Right atrium auricular region (tissue), 2 donors: ENCODE measurements around the gene HSPH1. TPM values are rescaled to one million over a fixed set of nuclear protein-coding genes. Genes with fewer than 3 reads are reported as not detected.

Experiments
- DNase-seq: peaks from one replicate; pipeline ENCODE4 v3.0.0-alpha.2; 2019; ENCODE audit warnings: low spot score
- H3K27ac ChIP-seq, 2 donors: fragments of 200-600 bp; sonication (generic); 1 replicate in 1 of 2; 2 replicates in 1 of 2; pipeline ENCODE4 v1.5.1; 2016 to 2019
- H3K27me3 ChIP-seq, 2 donors: fragments of 200-600 bp; sonication (generic); one replicate each; pipeline versions ENCODE4 v1.5.1 to v1.6.0; 2017 to 2019
- H3K36me3 ChIP-seq: fragments of 200-600 bp; sonication (generic); one replicate; pipeline ENCODE4 v1.5.1; 2016
- H3K4me1 ChIP-seq, 2 donors: fragments of 200-600 bp; sonication (generic); one replicate each; pipeline versions ENCODE4 v1.5.1 to v1.6.0; 2017 to 2019
- H3K4me3 ChIP-seq, 2 donors: fragments of 200-600 bp; sonication (generic); 1 replicate in 1 of 2; 2 replicates in 1 of 2; pipeline ENCODE4 v1.5.1; 2017 to 2019; ENCODE audit warnings: mild to moderate bottlenecking in 1 of 2, moderate library complexity in 1 of 2
- H3K9me3 ChIP-seq, 2 donors: fragments of 200-600 bp; sonication (generic); one replicate each; pipeline ENCODE4 v1.5.1; 2019
- total RNA-seq, 2 donors: library from RNA; depleted of rRNA; stranded (reverse); fragments of >200 nt; gene quantifications; one replicate each; pipeline ENCODE4 v1.1.0, GENCODE V29; 2016
- TF ChIP-seq, protein P1 (sequence below), 2 donors: fragments of 200-600 bp; sonication (generic); IDR thresholded peaks; one replicate each; pipeline ENCODE4 v1.5.1; 2019; ENCODE audit warnings: antibody characterized with exemption in 2 of 2

HSPH1 gene
- total RNA-seq, 2 donors from 2014 or later: 30.7 to 31.7 TPM

DNA sequence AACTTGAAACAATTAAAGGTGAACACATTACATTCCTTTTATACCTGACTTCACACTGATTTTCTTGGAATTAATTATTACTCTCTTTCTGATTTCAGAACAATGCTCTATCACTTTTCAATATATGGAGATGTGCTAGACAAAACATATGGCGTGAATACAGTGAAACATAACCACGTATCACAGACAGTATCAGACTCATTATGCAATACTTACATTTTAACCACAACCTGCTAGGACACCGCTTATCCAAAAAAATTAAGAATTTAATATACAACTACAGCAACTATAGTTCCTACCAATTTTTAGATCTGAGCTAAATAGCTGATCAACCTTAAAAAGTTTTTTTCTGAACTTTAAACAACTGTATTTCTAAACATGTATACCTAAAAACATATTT lies 9.9 kb downstream of the HSPH1 start:
- TF ChIP-seq, protein P1, sequence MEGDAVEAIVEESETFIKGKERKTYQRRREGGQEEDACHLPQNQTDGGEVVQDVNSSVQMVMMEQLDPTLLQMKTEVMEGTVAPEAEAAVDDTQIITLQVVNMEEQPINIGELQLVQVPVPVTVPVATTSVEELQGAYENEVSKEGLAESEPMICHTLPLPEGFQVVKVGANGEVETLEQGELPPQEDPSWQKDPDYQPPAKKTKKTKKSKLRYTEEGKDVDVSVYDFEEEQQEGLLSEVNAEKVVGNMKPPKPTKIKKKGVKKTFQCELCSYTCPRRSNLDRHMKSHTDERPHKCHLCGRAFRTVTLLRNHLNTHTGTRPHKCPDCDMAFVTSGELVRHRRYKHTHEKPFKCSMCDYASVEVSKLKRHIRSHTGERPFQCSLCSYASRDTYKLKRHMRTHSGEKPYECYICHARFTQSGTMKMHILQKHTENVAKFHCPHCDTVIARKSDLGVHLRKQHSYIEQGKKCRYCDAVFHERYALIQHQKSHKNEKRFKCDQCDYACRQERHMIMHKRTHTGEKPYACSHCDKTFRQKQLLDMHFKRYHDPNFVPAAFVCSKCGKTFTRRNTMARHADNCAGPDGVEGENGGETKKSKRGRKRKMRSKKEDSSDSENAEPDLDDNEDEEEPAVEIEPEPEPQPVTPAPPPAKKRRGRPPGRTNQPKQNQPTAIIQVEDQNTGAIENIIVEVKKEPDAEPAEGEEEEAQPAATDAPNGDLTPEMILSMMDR (IDR thresholded peaks at IDR 0.05): no peak
- H3K4me1 ChIP-seq: no peaks in the 10 kb centered on the region
- H3K4me3 ChIP-seq: no peak overlapping the region
- no peaks in the 10 kb centered on the region for H3K27me3 ChIP-seq
- no peak for DNase-seq
- peaks cover 90% of the 10 kb centered on the region for H3K36me3 ChIP-seq
- H3K27ac ChIP-seq: no peak overlapping the region
- no peaks in the 10 kb centered on the region for H3K9me3 ChIP-seq

- TF ChIP-seq, protein P1 (IDR thresholded peaks at IDR 0.05): no peak
- Histone ChIP-seq H3K27me3 (no peaks in the 10 kb centered on the region), H3K4me1 (no peaks in the 10 kb centered on the region), H3K27ac (no peak overlapping the region), H3K9me3 (no peaks in the 10 kb centered on the region), H3K36me3 (peaks cover 96% of the 10 kb centered on the region), H3K4me3 (no peak overlapping the region)
- DNase-seq: no peak
Measured at GRCh38 chr13:31150315-31150985, 11.3 kb downstream of the HSPH1 start.

- Histone ChIP-seq H3K36me3 (peaks cover 100% of the 10 kb centered on the region), H3K4me1 (no peaks in the 10 kb centered on the region), H3K27me3 (no peaks in the 10 kb centered on the region), H3K9me3 (no peaks in the 10 kb centered on the region), H3K4me3 (no peak overlapping the region), H3K27ac (no peak overlapping the region)
- TF ChIP-seq, protein P1 (IDR thresholded peaks at IDR 0.05): no peak
- no peak for DNase-seq
Measured at GRCh38 chr13:31149604-31150003, 12.1 kb downstream of the HSPH1 start.

GRCh38 chr13:31145417-31145816 lies 16.3 kb downstream of the HSPH1 start:
- H3K4me3 ChIP-seq: no peak overlapping the region
- TF ChIP-seq, protein P1 (IDR thresholded peaks at IDR 0.05): no peak
- H3K4me1 ChIP-seq: no peaks in the 10 kb centered on the region
- no peak overlapping the region for H3K27ac ChIP-seq
- DNase-seq: no peak
- no peaks in the 10 kb centered on the region for H3K9me3 ChIP-seq
- H3K27me3 ChIP-seq: no peaks in the 10 kb centered on the region
- peaks cover 97% of the 10 kb centered on the region for H3K36me3 ChIP-seq

- H3K9me3 ChIP-seq: no peaks in the 10 kb centered on the region
- peaks cover 69% of the 10 kb centered on the region for H3K36me3 ChIP-seq
- H3K4me1 ChIP-seq: no peaks in the 10 kb centered on the region
- no peak for DNase-seq
- TF ChIP-seq, protein P1 (IDR thresholded peaks at IDR 0.05): no peak
- H3K27me3 ChIP-seq: no peaks in the 10 kb centered on the region
- H3K27ac ChIP-seq: no peak overlapping the region
- no peak overlapping the region for H3K4me3 ChIP-seq
Measured at GRCh38 chr13:31138515-31138914, 23.2 kb downstream of the HSPH1 start.

DNA sequence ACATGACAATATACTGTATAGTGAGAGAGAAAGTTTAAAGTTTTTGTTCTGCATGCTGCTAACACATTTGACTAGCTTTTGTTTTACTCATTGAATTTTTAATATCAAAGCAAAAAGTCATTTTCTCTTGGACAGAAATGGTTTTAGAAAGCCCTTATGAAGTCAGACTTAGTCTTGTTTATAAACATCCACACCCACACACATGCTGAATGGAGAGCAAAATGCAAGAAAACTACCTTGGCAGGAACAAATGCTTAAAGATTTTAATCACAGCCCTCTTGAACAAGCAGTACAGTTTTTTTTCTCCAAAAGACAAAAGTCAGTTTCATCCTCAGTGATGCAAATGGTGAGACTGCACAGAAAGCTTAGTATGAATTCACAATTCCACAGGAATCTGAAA lies 25.0 kb downstream of the HSPH1 start:
- no peaks in the 10 kb centered on the region for H3K9me3 ChIP-seq
- no peak overlapping the region for H3K4me3 ChIP-seq
- H3K4me1 ChIP-seq: no peaks in the 10 kb centered on the region
- no peak overlapping the region for H3K27ac ChIP-seq
- no peaks in the 10 kb centered on the region for H3K27me3 ChIP-seq
- TF ChIP-seq, protein P1 (IDR thresholded peaks at IDR 0.05): no peak
- H3K36me3 ChIP-seq: peaks cover 51% of the 10 kb centered on the region
- no peak for DNase-seq
